ENCODE measurements around the gene CFAP119.

CFAP119 gene

GRCh38 chr16:30782486-30783279 lies 20.8 kb upstream of the CFAP119 start:
- Mint-ChIP-seq H3K4me3 (no peak overlapping the region), H3K4me1 (peaks cover 59% of the 10 kb centered on the region), H3K9me3 (no peaks in the 10 kb centered on the region), H3K27me3 (ENCODE audit: low read depth, poor library complexity) (peaks cover 3% of the 10 kb centered on the region), H3K36me3 (ENCODE audit: low read depth) (peaks cover 24% of the 10 kb centered on the region), H3K27ac (peak overlapping the region; percentile 77)
- no peak for DNase-seq
- no peak for TF ChIP-seq CTCF (IDR thresholded peaks at IDR 0.05)

GRCh38 chr16:30780549-30780948 lies 18.7 kb upstream of the CFAP119 start:
- TF ChIP-seq CTCF (IDR thresholded peaks at IDR 0.05) = no peak
- H3K27ac Mint-ChIP-seq = peak overlapping the region; percentile 100
- peaks cover 29% of the 10 kb centered on the region for H3K36me3 Mint-ChIP-seq (ENCODE audit: low read depth)
- H3K9me3 Mint-ChIP-seq = no peaks in the 10 kb centered on the region
- no peak for DNase-seq
- peaks cover 3% of the 10 kb centered on the region for H3K27me3 Mint-ChIP-seq (ENCODE audit: low read depth, poor library complexity)
- peaks cover 60% of the 10 kb centered on the region for H3K4me1 Mint-ChIP-seq
- H3K4me3 Mint-ChIP-seq = no peak overlapping the region

- peaks cover 29% of the 10 kb centered on the region for H3K36me3 Mint-ChIP-seq (ENCODE audit: low read depth)
- DNase-seq = no peak
- H3K27me3 Mint-ChIP-seq (ENCODE audit: low read depth, poor library complexity) = peaks cover 3% of the 10 kb centered on the region
- peaks cover 60% of the 10 kb centered on the region for H3K4me1 Mint-ChIP-seq
- TF ChIP-seq CTCF (IDR thresholded peaks at IDR 0.05) = no peak
- no peak overlapping the region for H3K4me3 Mint-ChIP-seq
- no peaks in the 10 kb centered on the region for H3K9me3 Mint-ChIP-seq
- H3K27ac Mint-ChIP-seq = peak overlapping the region; percentile 100
Observed at GRCh38 chr16:30780021-30780420, 18.2 kb upstream of the CFAP119 start.

- peaks cover 3% of the 10 kb centered on the region for H3K27me3 Mint-ChIP-seq (ENCODE audit: low read depth, poor library complexity)
- H3K4me1 Mint-ChIP-seq = peaks cover 60% of the 10 kb centered on the region
- TF ChIP-seq CTCF (IDR thresholded peaks at IDR 0.05) = no peak
- DNase-seq = no peak
- H3K36me3 Mint-ChIP-seq (ENCODE audit: low read depth) = peaks cover 29% of the 10 kb centered on the region
- H3K27ac Mint-ChIP-seq = peak overlapping the region; percentile 100
- H3K9me3 Mint-ChIP-seq = no peaks in the 10 kb centered on the region
- H3K4me3 Mint-ChIP-seq = peak overlapping the region; percentile 32
Observed at GRCh38 chr16:30779596-30779995, 17.7 kb upstream of the CFAP119 start.

GRCh38 chr16:30778549-30779244 lies 16.8 kb upstream of the CFAP119 start:
- H3K27me3 Mint-ChIP-seq (ENCODE audit: low read depth, poor library complexity) = peaks cover 3% of the 10 kb centered on the region
- H3K9me3 Mint-ChIP-seq = no peaks in the 10 kb centered on the region
- H3K4me1 Mint-ChIP-seq = peaks cover 60% of the 10 kb centered on the region
- DNase-seq = peak; percentile 70
- H3K36me3 Mint-ChIP-seq (ENCODE audit: low read depth) = peaks cover 29% of the 10 kb centered on the region
- peak overlapping the region; percentile 100 for H3K27ac Mint-ChIP-seq
- no peak for TF ChIP-seq CTCF (IDR thresholded peaks at IDR 0.05)
- H3K4me3 Mint-ChIP-seq = peak overlapping the region; percentile 78

All from nephron progenitor cell (in vitro differentiated cells).